NK-92 treated with Interleukin-12 subunit alpha and Interleukin-12 subunit beta, amount 100 ng/mL, for 24 hours (cell line): ENCODE data around the gene DACT1.
"Not testable (repeated sequence)": the region's sequence is repeated elsewhere in the genome, so short reads cannot be mapped to it uniquely, and the experiment has no call there.

Experiments
- DNase-seq: peaks from one replicate; lab custom pipeline; 2025; lab: John Stamatoyannopoulos, UW

Gene DACT1

DNA sequence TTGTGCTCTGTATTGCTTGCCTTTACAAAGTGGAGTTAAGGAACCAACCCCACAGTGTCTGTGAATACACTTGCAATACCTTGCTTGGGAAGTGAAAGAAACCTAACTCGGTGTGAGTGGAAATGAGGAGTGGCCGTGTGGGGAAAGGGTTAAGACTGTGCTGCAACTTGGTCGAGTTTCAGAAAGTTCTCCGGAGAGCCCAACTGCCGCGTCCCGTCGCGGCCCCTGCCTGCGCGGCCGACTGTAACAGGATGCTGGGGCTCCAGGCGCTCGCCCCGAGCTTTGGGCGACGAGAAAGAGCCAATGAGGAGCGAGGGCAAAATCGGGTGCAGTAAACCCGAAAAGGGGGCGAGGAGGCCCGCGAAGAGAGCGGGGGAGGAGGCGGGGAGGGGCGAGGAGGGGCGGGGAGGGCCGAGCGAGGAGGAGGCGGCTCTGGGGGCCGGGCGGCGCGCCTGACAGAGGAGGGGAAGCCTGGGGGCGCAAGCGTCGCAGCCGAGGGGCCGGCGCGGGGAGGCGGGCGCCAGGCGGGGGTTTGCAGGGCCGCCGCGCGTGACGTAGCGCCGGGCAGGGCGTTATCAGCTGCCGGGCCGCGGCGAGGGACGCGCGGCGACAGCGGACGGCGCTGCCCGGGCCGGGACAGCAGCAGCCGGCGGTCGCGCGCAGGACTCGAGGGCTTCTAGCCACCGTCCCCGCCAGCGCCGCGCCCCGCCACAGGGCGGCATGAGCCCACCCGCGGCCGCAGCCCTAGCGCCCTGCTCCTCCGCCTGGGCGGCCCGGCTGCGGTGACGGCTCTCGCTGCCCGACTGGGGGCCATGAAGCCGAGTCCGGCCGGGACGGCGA, at the start of gene DACT1:
DACT1 (plus strand) TSS at position 572 of the 840 bp plus-strand sequence; CDS start at position 813, 241 bp downstream.
- no peak for DNase-seq

DNA sequence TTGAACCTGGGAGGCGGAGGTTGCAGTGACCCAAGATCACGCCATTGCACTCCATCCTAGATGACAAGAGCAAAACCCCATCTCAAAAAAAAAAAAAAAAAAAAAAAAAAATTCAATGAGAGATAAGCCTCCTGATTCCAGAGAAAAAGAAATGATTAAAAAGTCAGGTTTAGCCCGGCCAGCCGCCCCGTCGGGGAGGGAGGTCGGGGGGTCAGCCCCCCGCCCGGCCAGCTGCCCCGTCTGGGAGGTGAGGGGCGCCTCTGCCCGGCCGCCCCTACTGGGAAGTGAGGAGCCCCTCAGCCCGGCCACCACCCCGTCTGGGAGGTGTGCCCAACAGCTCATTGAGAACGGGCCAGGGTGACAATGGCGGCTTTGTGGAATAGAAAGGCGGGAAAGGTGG, 49.4 kb upstream of the DACT1 start:
- DNase-seq = not testable (repeated sequence)

- no peak for DNase-seq
Observed at GRCh38 chr14:58593977-58594376, 43.8 kb upstream of the DACT1 start.

DNA sequence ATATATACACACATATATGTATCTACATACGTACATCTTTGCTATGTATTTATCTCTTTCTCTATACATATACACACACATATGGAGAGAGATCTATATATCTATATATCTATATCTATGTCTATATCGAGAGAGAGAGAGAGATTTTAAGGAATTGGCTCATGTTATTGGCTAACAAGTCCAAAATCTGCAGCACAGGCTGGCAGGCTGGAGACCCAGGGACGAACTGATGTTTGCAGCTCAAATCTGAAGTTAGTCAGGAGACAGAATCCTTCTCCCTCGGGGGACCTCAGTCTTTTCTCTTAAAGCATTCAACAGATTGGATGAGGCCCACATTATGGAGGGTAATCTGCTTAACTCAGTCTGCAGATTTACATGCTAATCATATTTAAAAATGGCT, 40.7 kb upstream of the DACT1 start:
- no peak for DNase-seq

DNA sequence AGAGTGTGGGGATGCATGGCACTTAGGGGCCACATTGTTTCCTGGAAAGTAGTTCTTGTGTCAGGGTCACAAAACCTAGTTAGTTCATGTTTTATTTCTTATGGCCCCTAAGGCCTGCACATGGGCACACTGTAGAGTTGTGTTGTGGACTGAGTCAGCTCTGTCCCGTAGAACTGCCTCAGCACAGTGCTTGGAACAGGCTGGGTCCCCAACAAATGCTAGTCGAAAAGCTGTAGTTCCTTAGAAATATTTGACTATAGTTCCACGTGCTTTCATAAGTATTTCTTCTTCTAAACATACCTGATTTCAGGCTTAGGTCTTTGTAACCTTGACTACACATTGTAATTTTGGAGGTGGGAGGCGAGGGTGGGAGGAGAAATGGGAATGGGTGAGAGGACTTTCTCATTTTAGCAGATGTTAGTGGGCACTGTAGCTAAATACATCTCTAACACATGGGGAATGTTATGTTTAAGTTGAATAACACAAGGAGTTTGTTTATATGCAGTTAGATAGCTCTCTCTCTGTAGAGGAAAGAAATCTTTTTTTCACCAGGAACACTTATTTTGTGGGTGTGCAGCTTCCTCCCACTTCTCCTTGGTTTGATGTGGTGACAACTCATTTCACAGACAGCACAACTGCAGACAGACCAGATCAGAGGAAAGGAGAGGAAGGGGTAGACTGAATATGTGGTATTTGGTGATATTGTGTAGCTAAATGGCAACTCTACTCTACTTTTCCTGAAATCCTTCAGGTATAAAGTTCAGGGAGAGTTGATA, 39.5 kb upstream of the DACT1 start:
- DNase-seq = no peak

DNA sequence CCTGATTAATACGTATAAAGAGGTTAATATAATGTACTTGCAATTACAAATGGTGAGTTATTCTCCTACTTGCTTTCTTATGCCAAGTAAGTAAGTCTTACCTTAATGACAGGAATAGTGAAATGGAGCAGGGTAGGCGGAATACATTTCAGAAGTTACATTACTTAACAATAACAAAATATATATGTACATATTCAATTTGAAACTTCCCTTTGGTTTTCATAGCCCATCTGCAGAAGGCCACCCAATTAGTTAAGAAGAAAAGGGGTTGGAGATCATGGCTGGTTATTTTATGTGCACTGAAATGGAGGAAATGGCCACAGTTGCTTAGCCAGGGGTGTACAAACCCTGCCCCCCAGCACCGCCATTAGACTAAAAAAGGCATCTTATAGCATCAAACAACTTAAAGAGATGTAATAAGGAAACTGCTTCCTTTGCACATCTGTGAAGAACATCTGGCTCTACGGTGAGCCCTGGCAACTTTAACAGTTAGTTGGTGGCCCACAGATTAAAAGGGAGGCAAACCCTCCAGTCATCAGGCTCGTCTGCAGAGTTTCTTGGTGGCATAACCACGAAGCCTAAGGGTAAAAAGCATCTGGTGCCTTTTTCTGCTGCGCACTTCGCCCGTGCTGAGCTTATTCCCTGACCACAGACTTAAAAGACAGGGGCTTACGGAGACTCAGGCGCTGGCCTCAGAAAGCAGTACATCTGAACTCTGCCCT, 38.8 kb upstream of the DACT1 start:
- no peak for DNase-seq

GRCh38 chr14:58599707-58600106, 38.1 kb upstream of the DACT1 start:
- no peak for DNase-seq

GRCh38 chr14:58605465-58605864, 32.3 kb upstream of the DACT1 start:
- DNase-seq = no peak

DNA sequence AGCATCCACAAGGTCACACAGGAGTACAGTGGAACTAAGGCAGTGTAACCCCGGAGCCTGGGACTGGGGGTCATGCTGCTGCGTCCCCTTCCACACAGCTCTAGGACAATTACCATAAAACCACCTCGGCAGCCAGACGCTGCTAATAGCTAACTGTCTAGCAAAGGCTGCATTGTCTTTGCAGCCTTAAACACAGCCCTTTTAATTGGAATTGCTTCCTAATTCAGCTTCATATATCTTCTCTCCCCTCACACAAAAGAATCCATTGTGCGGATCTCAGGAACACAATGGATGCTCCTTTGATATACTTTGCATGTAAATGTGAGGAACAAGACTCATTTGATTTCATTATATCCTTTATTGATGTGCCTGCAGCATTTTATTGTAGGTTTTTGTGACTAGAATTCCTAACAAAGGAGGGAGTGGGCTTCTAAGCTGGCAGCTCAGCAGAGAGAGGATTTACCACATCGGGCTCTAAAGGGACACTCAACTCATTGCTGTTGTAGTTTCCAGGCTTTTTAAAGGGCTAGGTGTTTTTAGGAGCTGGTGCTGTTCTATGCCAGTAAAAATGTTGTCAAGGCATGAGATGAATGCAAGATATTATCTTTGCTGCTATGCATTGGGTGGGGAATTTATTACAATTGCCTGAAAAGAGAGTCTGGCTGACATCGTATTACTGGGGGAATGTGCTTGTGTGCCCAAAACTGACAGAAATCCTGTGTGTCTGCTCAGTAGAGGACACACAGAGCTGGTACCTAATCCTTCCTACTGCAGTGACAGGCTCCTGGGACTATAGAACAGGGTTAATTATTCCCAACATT, 30.4 kb upstream of the DACT1 start:
- DNase-seq = no peak

DNA sequence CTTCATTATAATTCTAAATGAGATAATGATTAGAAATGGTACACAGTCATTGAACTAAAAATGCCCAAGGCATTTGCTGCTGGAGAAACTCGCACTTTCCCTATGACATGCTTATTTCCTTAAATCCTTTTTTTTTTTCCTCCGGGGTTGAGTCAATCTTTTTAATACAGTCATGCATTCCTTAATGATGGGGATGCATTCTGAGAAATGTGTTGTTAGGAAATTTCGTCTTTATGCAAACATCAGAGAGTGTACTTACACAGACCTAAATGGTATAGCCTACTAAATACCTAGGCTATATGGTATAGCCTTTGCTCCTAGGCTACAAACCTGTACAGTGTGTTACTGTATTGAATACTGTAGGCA, 29.8 kb upstream of the DACT1 start:
- DNase-seq = no peak

DNA sequence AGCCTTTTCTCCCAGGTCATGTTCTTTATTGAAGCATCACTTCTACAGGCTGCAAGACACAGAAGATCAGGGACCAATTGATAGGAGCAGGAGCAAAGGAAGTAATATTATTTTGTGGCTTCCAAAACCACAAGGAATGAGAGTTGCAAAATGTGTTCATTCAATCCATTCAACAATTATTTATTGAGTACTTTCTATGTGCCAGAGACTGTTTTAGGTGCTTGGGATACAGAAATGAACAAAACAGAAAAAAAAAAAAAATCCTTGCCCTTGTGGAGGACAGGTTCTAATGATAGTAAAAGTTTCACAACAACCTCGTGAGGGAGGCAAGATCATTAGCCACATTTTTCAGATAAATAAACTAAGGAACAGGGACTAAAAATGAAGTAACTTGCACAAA, 20.1 kb upstream of the DACT1 start:
- DNase-seq = no peak

DNA sequence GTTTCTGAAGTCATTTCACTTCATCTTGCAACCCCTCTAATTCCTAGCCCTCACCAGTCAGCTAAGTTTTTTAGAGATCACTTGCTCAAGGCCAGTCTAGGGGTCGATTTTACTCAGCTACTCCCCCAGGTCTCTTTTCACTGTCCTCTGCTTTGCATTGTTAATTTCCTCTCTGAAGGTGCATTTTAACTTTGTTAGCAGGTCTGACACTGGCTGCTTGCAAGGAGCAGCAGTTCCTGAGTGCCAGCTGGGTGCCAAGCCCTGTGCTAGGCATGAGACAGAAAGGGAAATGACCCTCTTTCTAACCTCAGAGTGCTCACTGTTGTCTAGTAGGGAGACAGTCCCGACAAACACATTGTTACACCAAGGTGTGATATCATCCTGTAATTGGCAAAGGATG, 17.8 kb upstream of the DACT1 start:
- DNase-seq = no peak

- DNase-seq = no peak
Observed at GRCh38 chr14:58625438-58625837, 12.3 kb upstream of the DACT1 start.

- no peak for DNase-seq
Observed at GRCh38 chr14:58626431-58626831, 11.3 kb upstream of the DACT1 start.

GRCh38 chr14:58628406-58628805, 9.4 kb upstream of the DACT1 start:
- no peak for DNase-seq

GRCh38 chr14:58629281-58629680, 8.5 kb upstream of the DACT1 start:
- no peak for DNase-seq

DNA sequence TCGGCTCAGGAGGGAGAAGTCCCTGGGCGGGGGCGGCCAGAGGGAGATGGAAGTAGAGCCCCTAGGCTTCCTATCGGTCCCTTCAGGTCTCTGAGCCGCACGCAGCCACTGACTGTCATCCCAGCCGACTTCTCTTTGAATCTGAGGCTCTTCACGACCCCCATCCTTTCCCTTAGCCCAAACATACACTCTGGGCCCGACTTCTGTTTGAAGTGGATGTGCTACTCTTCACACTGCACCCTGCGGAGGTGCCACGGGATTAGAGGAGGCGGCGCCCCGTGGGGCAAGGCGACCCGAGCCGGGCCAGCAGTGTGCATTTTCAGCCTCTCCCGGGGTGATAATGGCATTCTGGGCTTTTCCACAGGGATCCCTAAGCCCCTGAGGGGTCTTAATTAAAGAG, 6.0 kb upstream of the DACT1 start:
- DNase-seq = no peak

- no peak for DNase-seq
Observed at GRCh38 chr14:58633831-58634230, 3.9 kb upstream of the DACT1 start.

GRCh38 chr14:58634406-58635090, 3.2 kb upstream of the DACT1 start:
- DNase-seq = no peak

DNA sequence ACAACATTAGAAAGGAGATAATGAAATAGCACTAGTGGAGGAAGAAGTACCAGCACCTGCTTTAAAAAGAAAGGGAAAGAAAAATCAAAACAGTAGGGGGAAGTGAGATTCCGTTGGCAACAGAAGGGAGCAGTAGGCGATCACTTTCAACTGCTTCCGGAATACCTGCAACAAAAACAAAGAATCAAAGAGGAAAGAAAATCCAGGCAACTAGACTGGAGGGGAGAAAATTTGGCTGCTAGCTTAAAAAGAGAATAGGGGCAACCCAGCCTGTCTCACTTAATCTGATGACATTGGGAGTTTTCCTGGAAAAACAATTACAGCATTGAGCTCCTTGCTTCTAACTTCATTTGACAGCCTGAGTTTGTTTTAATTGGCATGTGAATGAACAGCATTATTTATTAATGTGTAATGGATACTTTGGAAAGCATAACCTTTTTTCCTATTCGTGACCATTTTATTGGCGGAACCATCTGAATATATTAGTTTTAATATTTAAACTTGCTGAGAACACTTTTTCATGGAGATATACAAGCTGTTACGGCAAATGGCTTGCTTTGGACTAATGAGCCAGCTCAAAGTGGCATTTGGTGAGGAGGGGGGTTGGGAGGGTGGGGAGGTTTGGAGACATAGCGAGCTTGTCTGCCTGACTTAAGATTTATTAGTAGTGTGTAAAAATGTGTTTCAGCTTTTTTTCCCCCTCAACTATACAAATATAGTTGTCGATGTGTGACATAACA, 2.5 kb upstream of the DACT1 start:
- no peak for DNase-seq

- no peak for DNase-seq
Observed at GRCh38 chr14:58636129-58636528, 1.6 kb upstream of the DACT1 start.
